Tibial nerve (tissue), 3 donors: ENCODE results near the gene HMOX1.

Experiments used
- POLR2A ChIP-seq, 2 donors: fragments of 450-650 bp; IDR thresholded peaks; one replicate each; pipeline ENCODE4 v1.6.1; 2017; ENCODE audit warnings: antibody characterized with exemption in 2 of 2, mild to moderate bottlenecking in 2 of 2, moderate library complexity in 2 of 2
- TF ChIP-seq, protein P1 (sequence below), 5 experiments: fragments of 200-600 bp in 3 of 5; fragments of 450-650 bp in 2 of 5; sonication (generic) in 3 of 5; IDR thresholded peaks; one replicate each; pipeline ENCODE4 v1.5.1; 2016 to 2019; ENCODE audit warnings: antibody characterized with exemption in 5 of 5, mild to moderate bottlenecking in 3 of 5, moderate library complexity in 2 of 5

DNA sequence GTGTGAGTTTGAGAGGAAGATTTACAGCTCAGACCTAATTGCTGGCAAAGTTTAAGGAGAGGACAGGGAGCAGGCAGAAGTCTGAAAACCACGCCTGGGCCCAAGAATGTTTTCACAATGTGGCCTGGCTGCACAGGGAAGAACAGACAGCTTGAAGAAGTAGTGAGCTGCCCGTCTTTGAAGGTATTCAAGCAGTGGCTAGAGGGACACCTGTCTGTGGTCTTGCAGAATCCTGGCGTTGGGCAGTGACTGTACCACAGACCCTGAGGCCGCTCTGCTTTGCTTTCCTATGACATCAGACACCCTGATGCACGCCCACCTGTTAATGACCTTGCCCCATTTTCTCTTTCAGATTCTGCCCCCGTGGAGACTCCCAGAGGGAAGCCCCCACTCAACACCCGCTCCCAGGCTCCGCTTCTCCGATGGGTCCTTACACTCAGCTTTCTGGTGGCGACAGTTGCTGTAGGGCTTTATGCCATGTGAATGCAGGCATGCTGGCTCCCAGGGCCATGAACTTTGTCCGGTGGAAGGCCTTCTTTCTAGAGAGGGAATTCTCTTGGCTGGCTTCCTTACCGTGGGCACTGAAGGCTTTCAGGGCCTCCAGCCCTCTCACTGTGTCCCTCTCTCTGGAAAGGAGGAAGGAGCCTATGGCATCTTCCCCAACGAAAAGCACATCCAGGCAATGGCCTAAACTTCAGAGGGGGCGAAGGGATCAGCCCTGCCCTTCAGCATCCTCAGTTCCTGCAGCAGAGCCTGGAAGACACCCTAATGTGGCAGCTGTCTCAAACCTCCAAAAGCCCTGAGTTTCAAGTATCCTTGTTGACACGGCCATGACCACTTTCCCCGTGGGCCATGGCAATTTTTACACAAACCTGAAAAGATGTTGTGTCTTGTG lies 12.5 kb downstream of the HMOX1 start:
- TF ChIP-seq, protein P1, sequence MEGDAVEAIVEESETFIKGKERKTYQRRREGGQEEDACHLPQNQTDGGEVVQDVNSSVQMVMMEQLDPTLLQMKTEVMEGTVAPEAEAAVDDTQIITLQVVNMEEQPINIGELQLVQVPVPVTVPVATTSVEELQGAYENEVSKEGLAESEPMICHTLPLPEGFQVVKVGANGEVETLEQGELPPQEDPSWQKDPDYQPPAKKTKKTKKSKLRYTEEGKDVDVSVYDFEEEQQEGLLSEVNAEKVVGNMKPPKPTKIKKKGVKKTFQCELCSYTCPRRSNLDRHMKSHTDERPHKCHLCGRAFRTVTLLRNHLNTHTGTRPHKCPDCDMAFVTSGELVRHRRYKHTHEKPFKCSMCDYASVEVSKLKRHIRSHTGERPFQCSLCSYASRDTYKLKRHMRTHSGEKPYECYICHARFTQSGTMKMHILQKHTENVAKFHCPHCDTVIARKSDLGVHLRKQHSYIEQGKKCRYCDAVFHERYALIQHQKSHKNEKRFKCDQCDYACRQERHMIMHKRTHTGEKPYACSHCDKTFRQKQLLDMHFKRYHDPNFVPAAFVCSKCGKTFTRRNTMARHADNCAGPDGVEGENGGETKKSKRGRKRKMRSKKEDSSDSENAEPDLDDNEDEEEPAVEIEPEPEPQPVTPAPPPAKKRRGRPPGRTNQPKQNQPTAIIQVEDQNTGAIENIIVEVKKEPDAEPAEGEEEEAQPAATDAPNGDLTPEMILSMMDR (IDR thresholded peaks at IDR 0.05), result no peak
- no peak for TF ChIP-seq POLR2A (IDR thresholded peaks at IDR 0.05)
